ENCODE results near the gene CKMT2.

The CKMT2 gene

DNA sequence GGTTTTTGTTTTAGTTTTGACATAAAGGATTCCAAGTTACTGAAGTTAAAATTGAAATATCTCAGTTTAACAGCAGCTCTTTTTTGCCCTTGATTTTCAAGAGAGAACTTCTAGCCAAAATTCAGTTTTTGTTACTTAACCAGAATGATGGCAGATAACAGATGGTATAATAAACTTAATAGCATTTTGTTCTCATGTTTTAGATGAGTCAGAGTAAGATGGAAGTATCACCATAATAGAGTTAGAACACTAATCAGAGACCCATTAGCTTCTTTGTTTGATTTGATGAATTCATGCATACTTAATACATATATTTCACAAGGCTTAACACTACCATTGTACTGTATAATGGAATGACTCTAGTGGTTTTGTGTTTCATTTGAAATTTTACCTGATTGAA, 80.2 kb downstream of the CKMT2 start:
- no peak for DNase-seq

DNA sequence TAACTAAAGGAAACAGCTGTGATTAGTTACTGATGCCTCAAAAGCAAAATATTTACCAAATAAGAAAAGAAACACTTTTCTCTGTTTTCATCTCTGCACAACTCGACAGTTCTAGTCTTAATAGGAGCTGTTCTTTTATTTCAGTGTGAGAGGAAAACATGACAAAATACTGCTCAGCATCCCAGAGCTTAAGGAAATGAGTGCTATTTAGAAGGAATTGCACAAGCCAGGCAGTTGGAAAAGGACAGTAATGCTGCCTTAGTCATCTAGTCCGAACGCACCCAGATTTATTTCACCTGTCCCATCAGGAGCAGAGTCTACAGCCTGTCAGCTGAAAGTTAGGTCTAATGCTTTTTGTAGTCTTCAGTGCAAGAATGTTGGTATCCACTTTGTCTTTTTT, 80.6 kb downstream of the CKMT2 start:
- no peak for DNase-seq

GRCh38 chr5:81314581-81314980, 81.5 kb downstream of the CKMT2 start:
- DNase-seq = no peak

- DNase-seq = no peak
These were observed 82.2 kb downstream of the CKMT2 start for GRCh38 chr5:81315336-81315735.

DNA sequence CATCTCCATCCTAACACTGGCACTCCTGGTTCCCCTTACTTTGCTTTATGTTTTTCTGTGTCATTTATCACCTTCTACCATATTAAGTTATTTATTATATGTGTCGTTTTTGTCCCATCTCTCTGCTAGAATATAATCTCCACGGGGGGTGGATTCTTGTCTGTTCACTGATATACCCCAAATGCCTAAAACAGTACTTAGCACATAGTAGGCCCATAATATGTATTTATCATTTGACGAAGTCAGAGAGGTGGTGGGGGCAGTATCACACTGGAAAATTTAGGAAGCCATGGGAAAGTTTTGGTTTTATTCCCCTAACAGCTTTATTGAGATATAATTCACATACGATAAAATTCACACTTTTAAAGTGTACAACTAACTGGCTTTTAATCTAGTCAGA, 82.7 kb downstream of the CKMT2 start:
- DNase-seq = no peak

Data from right forelimb (tissue), 1 donor.